ENCODE data around the gene CDCA8. TPM values are rescaled to one million over a fixed set of nuclear protein-coding genes. Genes with fewer than 3 reads are reported as not detected.

The CDCA8 gene
- total and polyA plus RNA-seq, 2 of the 8 experiments (the other 6 are each of a cell fraction or from before 2014, with no cell fraction given), result 43.9 to 46.2 TPM

Small RNAs within 50 kb of the gene (small RNA-seq; reads per million reads assigned to genes)
- gene RF00019 (ENCODE audit: insufficient read depth), result not detected

Other genes starting within 250 kb of the CDCA8 start
- 7.4 TPM in 2 replicates for gene ZC3H12A, start 217.9 kb upstream of the CDCA8 start, total RNA-seq (2021; fragmentation: NEBNext Ultra II Directional; extraction: Animal tissue kit (Norgen Biotek cat#: 25700))
- gene ZC3H12A, start 217.9 kb upstream of the CDCA8 start, polyA plus RNA-seq (2011; rRNA removed), result 10.0 and 13.7 TPM in 2 replicates
- 36.9 and 38.8 TPM in 2 replicates for gene MEAF6, start 177.8 kb upstream of the CDCA8 start, total RNA-seq (2021; fragmentation: NEBNext Ultra II Directional; extraction: Animal tissue kit (Norgen Biotek cat#: 25700))
- 12.7 and 23.0 TPM in 2 replicates for gene MEAF6, start 177.8 kb upstream of the CDCA8 start, polyA plus RNA-seq (2011; rRNA removed)
- gene SNIP1, start 138.2 kb upstream of the CDCA8 start, total RNA-seq (2021; fragmentation: NEBNext Ultra II Directional; extraction: Animal tissue kit (Norgen Biotek cat#: 25700)), result 14.8 and 15.7 TPM in 2 replicates
- 3.7 and 6.3 TPM in 2 replicates for gene SNIP1, start 138.2 kb upstream of the CDCA8 start, polyA plus RNA-seq (2011; rRNA removed)
- 9.5 and 11.3 TPM in 2 replicates for gene DNALI1, start 135.6 kb upstream of the CDCA8 start, total RNA-seq (2021; fragmentation: NEBNext Ultra II Directional; extraction: Animal tissue kit (Norgen Biotek cat#: 25700))
- gene DNALI1, start 135.6 kb upstream of the CDCA8 start, polyA plus RNA-seq (2011; rRNA removed), result 8.9 and 10.9 TPM in 2 replicates
- 88.3 and 95.6 TPM in 2 replicates for gene GNL2, start 96.6 kb upstream of the CDCA8 start, total RNA-seq (2021; fragmentation: NEBNext Ultra II Directional; extraction: Animal tissue kit (Norgen Biotek cat#: 25700))
- gene GNL2, start 96.6 kb upstream of the CDCA8 start, polyA plus RNA-seq (2011; rRNA removed), result 14.0 and 22.2 TPM in 2 replicates
- 0.21 TPM in 1 of 2 replicates, not detected in the other for gene RSPO1, start 57.6 kb upstream of the CDCA8 start, total RNA-seq (2021; fragmentation: NEBNext Ultra II Directional; extraction: Animal tissue kit (Norgen Biotek cat#: 25700))
- gene RSPO1, start 57.6 kb upstream of the CDCA8 start, polyA plus RNA-seq (2011; rRNA removed), result 0.28 and 0.39 TPM in 2 replicates
- gene EPHA10, start 72.6 kb downstream of the CDCA8 start, total RNA-seq (2021; fragmentation: NEBNext Ultra II Directional; extraction: Animal tissue kit (Norgen Biotek cat#: 25700)), result 1.0 and 1.5 TPM in 2 replicates
- gene EPHA10, start 72.6 kb downstream of the CDCA8 start, polyA plus RNA-seq (2011; rRNA removed), result 0.54 and 1.2 TPM in 2 replicates
- 4.2 and 4.8 TPM in 2 replicates for gene MANEAL, start 101.3 kb downstream of the CDCA8 start, total RNA-seq (2021; fragmentation: NEBNext Ultra II Directional; extraction: Animal tissue kit (Norgen Biotek cat#: 25700))
- 7.1 and 7.2 TPM in 2 replicates for gene MANEAL, start 101.3 kb downstream of the CDCA8 start, polyA plus RNA-seq (2011; rRNA removed)
- gene C1orf122, start 115.3 kb downstream of the CDCA8 start, total RNA-seq (2021; fragmentation: NEBNext Ultra II Directional; extraction: Animal tissue kit (Norgen Biotek cat#: 25700)), result 36.9 and 42.4 TPM in 2 replicates
- 32.1 and 45.4 TPM in 2 replicates for gene C1orf122, start 115.3 kb downstream of the CDCA8 start, polyA plus RNA-seq (2011; rRNA removed)
- gene YRDC, start 115.7 kb downstream of the CDCA8 start, total RNA-seq (2021; fragmentation: NEBNext Ultra II Directional; extraction: Animal tissue kit (Norgen Biotek cat#: 25700)), result 21.6 and 23.1 TPM in 2 replicates
- gene YRDC, start 115.7 kb downstream of the CDCA8 start, polyA plus RNA-seq (2011; rRNA removed), result 20.6 and 21.1 TPM in 2 replicates
- 12.6 and 15.5 TPM in 2 replicates for gene MTF1, start 167.1 kb downstream of the CDCA8 start, total RNA-seq (2021; fragmentation: NEBNext Ultra II Directional; extraction: Animal tissue kit (Norgen Biotek cat#: 25700))
- 3.2 and 4.0 TPM in 2 replicates for gene MTF1, start 167.1 kb downstream of the CDCA8 start, polyA plus RNA-seq (2011; rRNA removed)

Data from H1 (cell line).